ENCODE results near the gene HLX. TPM values are rescaled to one million over a fixed set of nuclear protein-coding genes. Genes with fewer than 3 reads are reported as not detected.

HLX gene
- total RNA-seq, 1 experiment from 2014 or later = 1.8 TPM

- TF ChIP-seq CTCF (IDR thresholded peaks at IDR 0.05 in 2 of 3, conservative IDR thresholded peaks at IDR 0.05 in 1 of 3; ENCODE audit: borderline replicate concordance in 1 of 3, insufficient read depth in 1 of 3, low read depth in 2 of 3, low read length in 2 of 3) = no peak
These were observed 26.8 kb upstream of the HLX start (continued) for GRCh38 chr1:220852408-220852807.

GRCh38 chr1:220872296-220872695 is 6.9 kb upstream of the HLX start:
- Histone ChIP-seq H3K79me2 (ENCODE audit: insufficient read depth, low read length) (no peaks in the 10 kb centered on the region), H3K27ac (ENCODE audit: low read depth, low read length) (no peak overlapping the region), H4K20me1 (ENCODE audit: insufficient read depth) (no peaks in the 10 kb centered on the region), H3K27me3 (ENCODE audit: insufficient read depth, low read length) (no peaks in the 10 kb centered on the region), H3K9ac (ENCODE audit: low read length) (no peak overlapping the region), H3K9me3 (ENCODE audit: control insufficient read depth in 1 of 2, insufficient read depth in 1 of 2, low read depth in 1 of 2, low read length in 2 of 2) (no peaks in the 10 kb centered on the region), H3K4me2 (ENCODE audit: low read length) (no peak overlapping the region), H3K4me3 (replicated peaks in 1 of 2; ENCODE audit: low read depth in 1 of 2, low read length in 2 of 2) (no peak overlapping the region), H3K9me2 (ENCODE audit: insufficient read depth) (no peaks in the 10 kb centered on the region), H3K36me3 (ENCODE audit: control insufficient read depth in 1 of 2, insufficient read depth in 2 of 2, low read length in 2 of 2) (no peaks in the 10 kb centered on the region), H3K4me1 (ENCODE audit: control insufficient read depth in 1 of 2, insufficient read depth in 2 of 2, low read length in 2 of 2) (no peaks in the 10 kb centered on the region), H2AFZ (ENCODE audit: low read depth, low read length, poor library complexity, severe bottlenecking) (no peak overlapping the region)
- intact Hi-C loops (cut with micrococcal nuclease) = loop anchor here (10.0 kb wide), 2 partner anchors 1293 to 1583 kb away; no protein-coding TSS in a partner anchor
- DNase-seq (ENCODE audit: low read depth, low spot score) = no peak
- TF ChIP-seq SIN3A (IDR thresholded peaks at IDR 0.05; ENCODE audit: low read depth) (no peak), TCF7L2 (IDR thresholded peaks at IDR 0.05; ENCODE audit: borderline replicate concordance, extremely low read depth, insufficient read depth, insufficient read length) (no peak), ZNF274 (IDR thresholded peaks at IDR 0.05; ENCODE audit: low read depth, low read length) (no peak), ELF1 (IDR thresholded peaks at IDR 0.05; ENCODE audit: borderline replicate concordance, low read depth) (no peak), YY1 (IDR thresholded peaks at IDR 0.05; ENCODE audit: extremely low read depth, insufficient replicate concordance, low read depth, low read length) (no peak), CBX3 (IDR thresholded peaks at IDR 0.05; ENCODE audit: low read depth) (no peak)
- ATAC-seq = no peak
- ChIA-PET RAD21 (ENCODE audit: low non-redundant PET in 1 of 2, low total read pairs in 2 of 2, uncharacterized antibody in 2 of 2, unreplicated experiment in 2 of 2) (no interaction called here), CTCF (interaction anchor here (1.5 kb wide), 1 partner anchor 331 kb away, joined by 3 read pairs; no protein-coding TSS in a partner anchor), POLR2A (no interaction called here)
- BruUV-seq (replicated peaks) = no TSS peak

Measured in HCT116 (cell line).